Measurements from ENCODE around the gene NSMF. TPM values are rescaled to one million over a fixed set of nuclear protein-coding genes. Genes with fewer than 3 reads are reported as not detected.

The NSMF gene
- polyA plus RNA-seq, 1 of the 3 experiments (the other 2 are of a cell fraction) = 58.8 TPM

DNA sequence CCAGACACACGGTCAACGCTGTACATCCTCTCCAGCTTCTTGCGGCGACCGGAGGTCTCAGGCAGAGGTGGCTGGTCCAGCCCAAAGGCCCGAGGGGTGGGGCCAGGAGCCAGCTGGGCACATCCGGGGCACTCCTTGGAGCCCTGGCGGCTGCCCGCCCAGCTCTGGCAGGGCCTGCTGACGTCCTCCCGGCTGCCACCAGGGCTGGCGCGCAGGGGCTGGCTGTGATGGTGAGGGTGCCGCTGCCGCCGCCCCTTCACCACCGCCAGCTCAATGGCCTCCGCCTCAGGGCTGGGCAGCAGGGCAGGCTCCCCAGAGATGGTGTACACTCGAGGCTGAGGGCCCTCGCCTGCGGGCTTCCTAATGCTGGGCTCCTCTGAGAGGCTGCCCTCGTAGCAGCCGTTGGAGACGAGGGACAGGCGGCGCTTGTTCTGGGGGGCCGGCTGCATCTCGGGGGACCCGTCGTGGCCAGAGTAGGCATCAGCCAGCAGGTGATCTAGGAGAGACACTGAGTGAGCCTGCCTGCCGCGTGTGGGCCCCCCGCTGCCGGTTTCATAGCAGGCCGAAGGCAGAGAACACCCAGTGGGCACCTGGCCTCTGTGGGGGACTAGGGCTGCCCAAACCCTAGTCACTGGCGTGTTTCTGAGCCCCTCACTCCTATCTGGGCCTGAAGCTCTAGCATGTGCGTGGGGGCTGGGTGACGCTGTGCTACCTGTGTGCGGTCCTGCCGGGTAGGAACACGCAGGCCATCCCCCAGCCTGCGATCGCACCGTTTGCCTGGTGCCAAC, 1.5 kb downstream of the NSMF start (continued):
- TF ChIP-seq, protein P1, sequence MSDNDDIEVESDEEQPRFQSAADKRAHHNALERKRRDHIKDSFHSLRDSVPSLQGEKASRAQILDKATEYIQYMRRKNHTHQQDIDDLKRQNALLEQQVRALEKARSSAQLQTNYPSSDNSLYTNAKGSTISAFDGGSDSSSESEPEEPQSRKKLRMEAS (IDR thresholded peaks at IDR 0.05; ENCODE audit: low read depth) = no peak
- TF ChIP-seq FOXJ3 (CRISPR knock-in tag; IDR thresholded peaks at IDR 0.05) (no peak), RXRA (IDR thresholded peaks at IDR 0.05; ENCODE audit: borderline replicate concordance, low read depth) (no peak), JUND (IDR thresholded peaks at IDR 0.05) (no peak), NRF1 (IDR thresholded peaks at IDR 0.05; ENCODE audit: low read depth, low read length) (no peak), GABPA (IDR thresholded peaks at IDR 0.05; ENCODE audit: low read depth) (no peak), SIN3A (IDR thresholded peaks at IDR 0.05; ENCODE audit: borderline replicate concordance, low read depth, low read length) (no peak)

DNA sequence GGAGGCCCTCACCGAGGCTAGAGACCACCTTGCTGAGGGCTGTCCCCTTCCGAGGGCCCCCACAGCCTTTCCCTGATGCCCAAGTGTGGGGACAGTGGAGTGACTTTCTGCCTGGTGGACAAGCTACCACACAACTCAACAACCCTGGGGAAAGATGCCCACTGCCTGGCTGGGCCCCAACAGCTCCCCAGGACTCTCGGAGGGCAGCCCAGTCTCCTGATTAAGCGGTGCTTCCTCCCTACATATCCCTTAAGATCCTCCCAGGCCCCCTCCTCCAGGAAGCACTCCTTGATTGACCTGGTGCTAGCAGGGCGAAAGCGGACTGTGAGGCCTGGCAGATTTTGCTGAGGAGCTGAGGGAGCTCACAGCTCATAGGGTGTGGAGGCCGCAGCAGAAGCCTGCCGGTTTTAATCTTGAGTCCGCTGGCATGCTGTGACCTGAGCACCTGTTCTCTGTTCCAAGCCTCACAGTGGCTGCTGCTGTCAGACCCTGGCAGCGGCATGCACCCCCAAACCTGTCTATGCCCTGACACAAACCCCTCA, 2.2 kb downstream of the NSMF start:
- Histone ChIP-seq H2AFZ (ENCODE audit: low read depth) (no peak overlapping the region), H3K9me2 (no peaks in the 10 kb centered on the region), H3K4me3 (ENCODE audit: low read depth in 2 of 2, low read length in 1 of 2) (no peak overlapping the region), H3K4me1 (ENCODE audit: control insufficient read depth in 1 of 2, insufficient read depth in 2 of 2, low read depth in 1 of 2, low read length in 1 of 2) (peaks cover 18 to 51% of the 10 kb centered on the region in 2 experiments), H3K9me3 (no peaks in the 10 kb centered on the region), H3K4me2 (peak overlapping the region; percentile 98; the same call in 1 of the 2 replicates), H3K27ac (ENCODE audit: low read depth in 2 of 2, low read length in 1 of 2) (peak overlapping the region in 1 of 2 experiments; percentile 39; a peak in 1 of 4 replicates), H3K79me2 (ENCODE audit: insufficient read depth) (peaks cover 10% of the 10 kb centered on the region; the same call in 1 of the 2 replicates), H3F3A (replicated peaks; ENCODE audit: insufficient read depth) (no peaks in the 10 kb centered on the region), H3K36me3 (replicated peaks in 1 of 2; ENCODE audit: control insufficient read depth in 1 of 2, insufficient read depth in 2 of 2, low read length in 1 of 2) (peaks cover 0 to 34% of the 10 kb centered on the region in 2 experiments), H3K27me3 (ENCODE audit: insufficient read depth) (no peaks in the 10 kb centered on the region), H4K20me1 (ENCODE audit: insufficient read depth) (peaks cover 16% of the 10 kb centered on the region), H3K9ac (no peak overlapping the region)
- DNase-seq = no peak
- WGBS (ENCODE audit: low lambda C conversion rate) = 98% methylated on average over 6 of the region's 10 CpGs
- POLR2A ChIA-PET = no interaction called here
- CTCF ChIA-PET = interaction anchor here (1.8 to 5.7 kb wide), 3 partner anchors 12 to 170 kb away, joined by 6 to 53 read pairs (median 12); partner anchors contain the start of genes ENTPD8, EXD3 and NOXA1
- TF ChIP-seq, protein P2, sequence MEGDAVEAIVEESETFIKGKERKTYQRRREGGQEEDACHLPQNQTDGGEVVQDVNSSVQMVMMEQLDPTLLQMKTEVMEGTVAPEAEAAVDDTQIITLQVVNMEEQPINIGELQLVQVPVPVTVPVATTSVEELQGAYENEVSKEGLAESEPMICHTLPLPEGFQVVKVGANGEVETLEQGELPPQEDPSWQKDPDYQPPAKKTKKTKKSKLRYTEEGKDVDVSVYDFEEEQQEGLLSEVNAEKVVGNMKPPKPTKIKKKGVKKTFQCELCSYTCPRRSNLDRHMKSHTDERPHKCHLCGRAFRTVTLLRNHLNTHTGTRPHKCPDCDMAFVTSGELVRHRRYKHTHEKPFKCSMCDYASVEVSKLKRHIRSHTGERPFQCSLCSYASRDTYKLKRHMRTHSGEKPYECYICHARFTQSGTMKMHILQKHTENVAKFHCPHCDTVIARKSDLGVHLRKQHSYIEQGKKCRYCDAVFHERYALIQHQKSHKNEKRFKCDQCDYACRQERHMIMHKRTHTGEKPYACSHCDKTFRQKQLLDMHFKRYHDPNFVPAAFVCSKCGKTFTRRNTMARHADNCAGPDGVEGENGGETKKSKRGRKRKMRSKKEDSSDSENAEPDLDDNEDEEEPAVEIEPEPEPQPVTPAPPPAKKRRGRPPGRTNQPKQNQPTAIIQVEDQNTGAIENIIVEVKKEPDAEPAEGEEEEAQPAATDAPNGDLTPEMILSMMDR (IDR thresholded peaks at IDR 0.05) = no peak
- TF ChIP-seq CHD2 (IDR thresholded peaks at IDR 0.05; ENCODE audit: low read length, partially characterized antibody) (no peak), ELF1 (IDR thresholded peaks at IDR 0.05) (no peak), EP300 (IDR thresholded peaks at IDR 0.05; ENCODE audit: borderline replicate concordance in 1 of 2, low read depth in 1 of 2, low read length in 1 of 2) (no peak), RAD21 (IDR thresholded peaks at IDR 0.05; ENCODE audit: low read length) (no peak), FOXM1 (IDR thresholded peaks at IDR 0.05; ENCODE audit: low read depth) (no peak)
- TF ChIP-seq, protein P3, sequence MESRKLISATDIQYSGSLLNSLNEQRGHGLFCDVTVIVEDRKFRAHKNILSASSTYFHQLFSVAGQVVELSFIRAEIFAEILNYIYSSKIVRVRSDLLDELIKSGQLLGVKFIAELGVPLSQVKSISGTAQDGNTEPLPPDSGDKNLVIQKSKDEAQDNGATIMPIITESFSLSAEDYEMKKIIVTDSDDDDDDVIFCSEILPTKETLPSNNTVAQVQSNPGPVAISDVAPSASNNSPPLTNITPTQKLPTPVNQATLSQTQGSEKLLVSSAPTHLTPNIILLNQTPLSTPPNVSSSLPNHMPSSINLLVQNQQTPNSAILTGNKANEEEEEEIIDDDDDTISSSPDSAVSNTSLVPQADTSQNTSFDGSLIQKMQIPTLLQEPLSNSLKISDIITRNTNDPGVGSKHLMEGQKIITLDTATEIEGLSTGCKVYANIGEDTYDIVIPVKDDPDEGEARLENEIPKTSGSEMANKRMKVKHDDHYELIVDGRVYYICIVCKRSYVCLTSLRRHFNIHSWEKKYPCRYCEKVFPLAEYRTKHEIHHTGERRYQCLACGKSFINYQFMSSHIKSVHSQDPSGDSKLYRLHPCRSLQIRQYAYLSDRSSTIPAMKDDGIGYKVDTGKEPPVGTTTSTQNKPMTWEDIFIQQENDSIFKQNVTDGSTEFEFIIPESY (IDR thresholded peaks at IDR 0.05; ENCODE audit: borderline replicate concordance, low read depth) = no peak
- TF ChIP-seq, protein P4, sequence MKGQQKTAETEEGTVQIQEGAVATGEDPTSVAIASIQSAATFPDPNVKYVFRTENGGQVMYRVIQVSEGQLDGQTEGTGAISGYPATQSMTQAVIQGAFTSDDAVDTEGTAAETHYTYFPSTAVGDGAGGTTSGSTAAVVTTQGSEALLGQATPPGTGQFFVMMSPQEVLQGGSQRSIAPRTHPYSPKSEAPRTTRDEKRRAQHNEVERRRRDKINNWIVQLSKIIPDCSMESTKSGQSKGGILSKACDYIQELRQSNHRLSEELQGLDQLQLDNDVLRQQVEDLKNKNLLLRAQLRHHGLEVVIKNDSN (IDR thresholded peaks at IDR 0.05; ENCODE audit: borderline replicate concordance, low read depth) = no peak
